GM21447 (cell line): Measurements from ENCODE around the gene GALNT6.
"Not testable (repeated sequence)": the region's sequence is repeated elsewhere in the genome, so short reads cannot be mapped to it uniquely, and the experiment has no call there.

Experiments used
- ATAC-seq: cut with Tn5 transposase; IDR thresholded peaks from one replicate; pipeline ENCODE4 v1.9.1; 2021; ENCODE audit not compliant: unreplicated experiment

GALNT6 gene

DNA sequence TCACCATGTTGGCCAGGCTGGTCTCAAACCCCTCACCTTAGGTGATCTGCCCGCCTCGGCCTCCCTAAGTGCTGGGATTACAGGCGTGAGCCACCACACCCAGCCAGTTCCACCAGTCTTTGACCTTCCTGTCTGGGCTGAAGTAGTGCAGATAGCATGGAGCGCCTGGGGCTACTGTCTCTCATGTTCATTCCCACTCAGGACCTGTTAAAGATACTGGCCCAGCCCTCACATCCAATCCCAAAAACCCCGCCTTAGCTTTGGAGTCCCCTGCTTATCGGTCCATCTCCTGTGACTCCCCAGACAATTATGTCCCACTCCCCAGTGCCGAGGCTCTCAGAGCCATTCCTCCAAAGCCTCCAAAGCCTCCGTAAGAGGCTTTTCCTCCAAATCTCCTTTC lies 32.7 kb downstream of the GALNT6 start:
- ATAC-seq: no peak

DNA sequence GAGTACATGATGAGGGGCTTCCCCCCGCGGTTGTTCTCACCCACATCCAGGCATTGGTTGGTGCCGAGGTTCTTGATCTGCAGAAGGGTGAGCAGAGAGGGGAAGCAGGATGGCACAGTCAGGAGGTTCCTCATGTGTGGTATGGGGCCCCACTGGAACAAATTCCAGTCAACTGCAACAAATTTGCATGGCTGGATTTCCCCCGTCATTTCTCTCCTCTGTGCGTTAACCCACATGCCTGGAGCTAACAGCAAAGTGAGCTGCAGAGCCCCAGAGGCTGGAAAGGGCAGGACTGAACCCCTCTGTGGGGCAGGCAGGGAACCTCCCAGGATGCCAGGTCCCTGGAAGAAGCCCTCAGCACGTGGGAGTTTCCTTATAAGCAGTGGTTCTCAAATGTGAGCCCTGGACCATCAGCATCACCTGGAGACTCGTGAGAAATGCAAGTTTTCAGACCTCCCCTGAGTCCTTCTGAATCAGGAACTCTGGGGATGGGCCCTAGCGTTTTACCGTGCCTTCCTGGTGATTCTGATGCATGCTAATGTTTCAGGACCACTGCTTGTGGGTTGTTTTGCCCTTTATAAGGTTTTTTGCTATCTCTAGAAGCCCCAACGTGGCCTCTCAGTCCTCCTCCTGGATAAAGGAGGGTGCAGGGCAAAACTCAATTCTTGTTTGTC lies 33.7 kb downstream of the GALNT6 start:
- ATAC-seq: peak; percentile 55

DNA sequence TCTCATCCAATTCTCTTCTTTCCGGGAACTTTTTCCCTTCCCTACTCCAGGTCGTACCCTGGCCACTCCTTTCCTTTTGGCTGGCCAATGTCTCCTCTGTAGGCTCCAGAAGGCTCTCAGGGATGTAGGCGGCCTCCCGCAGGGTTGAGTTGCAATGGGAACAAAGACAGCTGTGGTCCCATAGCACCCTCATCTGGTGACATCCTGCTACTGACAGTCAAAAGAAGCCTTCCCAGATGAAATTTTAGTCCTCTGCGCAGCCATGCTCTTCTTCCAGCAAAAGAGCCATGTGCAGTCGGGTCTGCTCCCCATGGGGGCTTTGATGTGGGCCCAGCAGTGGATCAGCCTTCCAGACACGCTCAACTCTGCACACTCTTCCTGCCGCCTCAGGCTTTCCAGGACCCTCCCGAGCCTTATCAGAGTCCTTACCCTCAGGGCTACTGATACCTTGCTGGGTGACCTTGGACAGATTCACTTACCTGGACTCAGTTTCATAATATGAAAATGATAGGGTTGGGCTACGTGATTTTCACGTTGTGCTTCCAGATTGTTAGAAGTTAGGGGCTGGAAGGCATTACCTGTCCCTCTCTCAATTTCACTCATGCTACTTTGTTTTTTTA lies 39.2 kb downstream of the GALNT6 start:
- ATAC-seq: no peak

GRCh38 chr12:51349026-51349425 lies 42.2 kb downstream of the GALNT6 start:
- no peak for ATAC-seq

- no peak for ATAC-seq
Measured at GRCh38 chr12:51348116-51348515, 43.1 kb downstream of the GALNT6 start.

GRCh38 chr12:51346581-51346980 lies 44.6 kb downstream of the GALNT6 start, which contains the start of gene CELA1:
Gene CELA1 (minus strand): TSS chr12:51346679. CDS start chr12:51346638, 41 bp downstream.
- no peak for ATAC-seq

DNA sequence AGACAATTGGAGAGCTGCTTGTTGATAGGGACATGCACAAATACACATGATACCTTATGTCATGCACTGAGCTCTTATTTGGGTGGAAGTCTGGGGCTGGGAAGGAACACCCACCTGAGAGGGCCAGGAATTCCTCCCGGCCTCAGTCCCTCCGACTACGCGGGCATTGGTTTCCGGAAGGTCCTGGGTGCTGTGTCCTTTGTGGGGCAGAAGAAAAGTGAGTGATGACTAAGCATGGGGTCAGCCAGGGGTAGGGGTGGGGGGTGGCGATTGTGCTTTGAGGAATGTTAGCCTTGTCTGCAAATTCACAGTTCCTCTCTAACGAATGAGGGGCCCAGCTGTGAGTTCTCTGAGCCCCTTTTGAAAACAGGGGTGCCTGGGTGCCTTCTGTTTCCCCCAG lies 45.5 kb downstream of the GALNT6 start:
- no peak for ATAC-seq

DNA sequence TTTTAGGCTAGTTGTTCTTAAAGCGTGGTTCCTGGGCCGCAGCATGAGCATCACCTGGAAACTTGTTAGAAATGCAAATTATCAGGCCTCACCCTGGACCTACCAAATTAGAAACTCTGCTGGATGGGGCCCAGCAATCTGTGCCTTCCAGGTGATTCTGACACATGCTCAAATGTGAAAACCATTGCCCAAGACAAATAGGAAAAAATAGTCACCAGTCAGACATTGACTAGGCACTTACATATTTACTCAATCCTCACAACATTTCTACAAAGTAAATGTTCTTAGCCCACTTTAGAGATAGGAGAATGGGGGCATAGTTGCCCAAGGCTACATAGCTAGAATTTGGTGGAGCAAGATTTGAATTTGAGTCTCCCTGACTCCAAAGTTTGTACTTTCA lies 48.0 kb downstream of the GALNT6 start:
- no peak for ATAC-seq

GRCh38 chr12:51342416-51342815 lies 48.8 kb downstream of the GALNT6 start:
- ATAC-seq: no peak

- no peak for ATAC-seq
Measured at GRCh38 chr12:51341251-51342007, 49.8 kb downstream of the GALNT6 start.

- ATAC-seq: no peak
Measured at GRCh38 chr12:51339750-51340149, 51.5 kb downstream of the GALNT6 start.

DNA sequence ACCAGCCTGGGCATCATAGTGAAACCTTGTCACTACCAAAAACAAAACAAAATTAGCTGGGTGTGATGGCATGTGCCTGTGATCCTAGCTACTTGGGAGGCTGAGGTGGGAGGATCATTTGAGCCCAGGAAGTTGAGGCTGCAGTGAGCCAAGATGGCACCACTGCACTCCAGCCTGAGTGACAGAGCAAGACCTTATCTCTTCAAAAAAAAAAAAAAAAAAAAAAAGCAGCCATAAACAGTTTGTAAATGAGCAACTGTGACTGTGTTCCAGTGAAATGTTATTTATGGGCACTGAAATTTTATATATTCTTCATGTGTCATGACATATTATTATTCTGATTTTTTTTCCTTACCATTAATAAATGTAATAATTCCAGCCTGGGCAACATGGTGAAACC lies 53.9 kb downstream of the GALNT6 start:
- ATAC-seq: not testable (repeated sequence)

- ATAC-seq: no peak
Measured at GRCh38 chr12:51335931-51336330, 55.3 kb downstream of the GALNT6 start.

DNA sequence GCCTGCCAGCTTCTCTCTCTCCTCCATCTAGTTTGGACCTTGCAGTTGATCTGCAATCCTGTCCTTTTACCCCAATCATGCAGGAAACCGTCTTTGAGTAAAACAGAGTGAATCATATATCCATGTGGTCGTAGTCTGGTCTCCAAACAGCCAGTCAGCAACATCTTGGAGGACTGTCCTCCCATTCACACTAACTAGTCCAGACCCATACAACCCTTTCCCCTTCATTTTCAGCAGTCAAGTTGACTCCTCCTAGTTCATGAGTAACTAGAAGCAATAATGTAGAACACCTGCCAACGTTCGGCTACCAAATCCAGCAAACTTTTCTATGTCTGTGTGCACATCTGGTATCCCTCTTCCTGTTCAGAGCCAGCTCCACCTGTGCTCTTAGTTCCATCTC lies 56.4 kb downstream of the GALNT6 start:
- no peak for ATAC-seq

DNA sequence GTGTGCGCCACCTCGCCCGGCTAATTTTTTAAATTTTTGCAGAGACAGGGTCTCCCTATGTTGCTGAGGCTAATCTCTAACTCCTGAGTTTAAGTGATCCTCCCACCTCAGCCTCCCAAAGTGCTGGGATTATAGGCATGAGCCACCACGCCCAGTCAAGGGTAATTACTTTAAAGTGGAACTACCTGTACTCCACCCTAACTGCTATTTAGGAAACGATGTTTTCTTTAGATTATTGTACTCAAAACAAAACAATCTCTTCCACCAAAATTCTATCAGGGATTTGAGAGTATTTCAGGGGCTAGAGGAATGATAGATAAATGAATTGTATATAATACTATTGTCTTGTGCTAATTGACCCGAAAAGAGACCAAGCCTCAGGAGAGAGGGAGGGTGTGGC lies 57.7 kb downstream of the GALNT6 start:
- ATAC-seq: no peak

GRCh38 chr12:51330186-51330585 lies 61.0 kb downstream of the GALNT6 start:
- ATAC-seq: no peak

DNA sequence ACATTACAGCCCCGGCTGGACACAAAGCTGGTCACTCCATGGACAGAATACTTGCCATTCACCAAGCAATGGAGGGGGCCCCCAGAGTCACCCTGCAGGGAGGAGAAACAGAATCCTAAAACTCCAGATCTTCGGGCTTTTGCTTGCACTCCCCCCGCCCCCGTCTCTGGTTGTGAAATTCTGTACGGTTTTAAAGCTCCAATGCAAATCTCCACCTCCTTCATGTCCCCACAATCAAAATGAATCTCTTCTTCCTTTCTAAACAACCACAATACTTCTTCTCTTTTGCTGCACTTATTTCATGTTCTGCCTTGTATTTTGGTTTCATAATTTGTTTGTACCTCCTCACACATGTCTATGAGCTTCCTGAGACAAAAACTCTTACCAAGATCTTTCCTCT lies 61.5 kb downstream of the GALNT6 start:
- ATAC-seq: no peak

DNA sequence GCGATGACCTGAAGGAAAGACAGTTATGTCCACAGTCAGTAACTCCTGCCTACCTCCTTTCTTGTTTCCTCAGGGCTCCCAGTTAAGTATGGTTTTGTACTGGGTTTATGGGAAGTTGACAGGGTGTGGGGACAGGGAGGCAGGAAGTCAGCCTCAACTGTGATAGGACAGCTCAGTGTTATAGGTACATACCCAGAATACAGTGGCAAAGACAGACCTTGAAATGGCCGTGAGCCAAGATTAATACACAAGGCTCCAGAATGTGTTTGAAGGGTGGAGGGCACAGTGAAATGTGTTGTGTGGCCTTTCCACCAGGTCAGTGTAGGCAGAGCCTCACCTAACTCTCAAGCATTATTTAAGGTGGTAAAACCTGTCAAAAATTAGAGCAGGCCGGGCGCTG lies 62.6 kb downstream of the GALNT6 start:
- ATAC-seq: no peak

GRCh38 chr12:51326698-51327439 lies 64.3 kb downstream of the GALNT6 start:
- ATAC-seq: peak; percentile 48

DNA sequence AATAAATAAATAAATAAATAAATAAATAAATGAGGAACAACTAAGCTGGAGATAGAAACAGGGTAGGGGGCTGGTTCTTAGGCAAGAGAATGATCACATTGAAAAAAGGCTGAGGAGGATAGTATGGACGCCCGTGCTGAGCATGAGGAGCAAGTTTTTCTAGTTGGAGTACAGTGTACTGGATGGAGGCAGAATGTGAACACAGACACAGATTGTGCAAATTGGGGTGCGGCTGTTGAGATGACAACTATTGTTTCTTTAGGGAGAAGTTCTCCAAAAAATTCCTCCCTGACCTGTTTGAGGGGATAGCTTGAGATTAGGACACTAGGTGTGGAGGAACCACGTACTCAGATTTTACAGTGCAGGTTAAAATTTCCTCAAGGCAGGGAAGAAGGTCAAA lies 66.3 kb downstream of the GALNT6 start:
- no peak for ATAC-seq
